SK-N-SH treated with all-trans-retinoic acid at 6 μM for 48 hours (cell line): ENCODE measurements around the gene TRIM66.

Experiments used
- ATAC-seq: fragments of 200-7000 bp; cut with Tn5 transposase; 3 replicates; pipeline ENCODE4 v1.9.1; 2020; ENCODE audit warnings: mild to moderate bottlenecking, moderate library complexity
- ARNTL ChIP-seq: fragments of 450-650 bp; formaldehyde crosslinking; IDR thresholded peaks from 2 replicates; pipeline ENCODE4 v1.5.0; 2020; ENCODE audit warnings: low read depth, mild to moderate bottlenecking, moderate library complexity, borderline replicate concordance
- BACH2 ChIP-seq: fragments of 250-450 bp; sonication (Bioruptor Pico); IDR thresholded peaks from 2 replicates; pipeline ENCODE4 v1.9.0; 2021; ENCODE audit warnings: mild to moderate bottlenecking, borderline replicate concordance
- CSDC2 ChIP-seq: fragments of 250-450 bp; sonication (Bioruptor Pico); IDR thresholded peaks from 2 replicates; pipeline ENCODE4 v1.5.0; 2020; ENCODE audit warnings: mild to moderate bottlenecking, moderate library complexity
- ESRRG ChIP-seq: fragments of 250-450 bp; sonication (Bioruptor Pico); IDR thresholded peaks from 2 replicates; pipeline ENCODE4 v1.6.1; 2021; ENCODE audit warnings: mild to moderate bottlenecking
- GLIS3 ChIP-seq: fragments of 250-450 bp; sonication (Bioruptor Pico); IDR thresholded peaks from 2 replicates; pipeline ENCODE4 v1.5.0; 2020; ENCODE audit warnings: mild to moderate bottlenecking, moderate library complexity
- ISL1 ChIP-seq: fragments of 250-450 bp; sonication (Bioruptor Pico); IDR thresholded peaks from 2 replicates; pipeline ENCODE4 v2.1.2; 2022; ENCODE audit warnings: mild to moderate bottlenecking, moderate library complexity
- OSR1 ChIP-seq: fragments of 250-450 bp; sonication (Bioruptor Pico); IDR thresholded peaks from 2 replicates; pipeline ENCODE4 v1.8.0; 2022; ENCODE audit warnings: moderate library complexity, mild to moderate bottlenecking, inconsistent platforms
- RARB ChIP-seq: fragments of 250-450 bp; sonication (Bioruptor Pico); IDR thresholded peaks from 2 replicates; pipeline ENCODE4 v1.8.0; 2021; ENCODE audit warnings: mild to moderate bottlenecking, moderate library complexity
- SNAI2 ChIP-seq: fragments of 250-450 bp; sonication (Bioruptor Pico); IDR thresholded peaks from 2 replicates; pipeline ENCODE4 v1.5.0; 2020; ENCODE audit warnings: mild to moderate bottlenecking, moderate library complexity
- TCF4 ChIP-seq: fragments of 250-450 bp; sonication (Bioruptor Pico); IDR thresholded peaks from 2 replicates; pipeline ENCODE4 v1.8.0; 2021; ENCODE audit warnings: mild to moderate bottlenecking, moderate library complexity, borderline replicate concordance
- TOX ChIP-seq: fragments of 250-450 bp; sonication (Bioruptor Pico); IDR thresholded peaks from 2 replicates; pipeline ENCODE4 v1.8.0; 2021; ENCODE audit warnings: mild to moderate bottlenecking, moderate library complexity, borderline replicate concordance
- ZC3H10 ChIP-seq: fragments of 250-450 bp; sonication (Bioruptor Pico); IDR thresholded peaks from 2 replicates; pipeline ENCODE4 v1.5.1; 2021; ENCODE audit warnings: mild to moderate bottlenecking, moderate library complexity
- ZFP3 ChIP-seq: fragments of 250-450 bp; sonication (Bioruptor Pico); IDR thresholded peaks from 2 replicates; pipeline ENCODE4 v1.5.0; 2020; ENCODE audit warnings: mild to moderate bottlenecking, moderate library complexity
- ZNF565 ChIP-seq: fragments of 450-650 bp; formaldehyde crosslinking; conservative IDR thresholded peaks from 2 replicates; pipeline ENCODE4 v1.5.0; 2020; ENCODE audit warnings: low read depth, mild to moderate bottlenecking, moderate library complexity
- ZNF70 ChIP-seq: fragments of 450-650 bp; formaldehyde crosslinking; IDR thresholded peaks from 2 replicates; pipeline ENCODE4 v1.5.0; 2020; ENCODE audit warnings: mild to moderate bottlenecking, moderate library complexity
- ZNF8 ChIP-seq: fragments of 450-650 bp; formaldehyde crosslinking; IDR thresholded peaks from 2 replicates; pipeline ENCODE4 v1.5.0; 2020; ENCODE audit warnings: mild to moderate bottlenecking, moderate library complexity
- TF ChIP-seq, protein P1 (sequence below): fragments of 250-450 bp; sonication (Bioruptor Pico); IDR thresholded peaks from 2 replicates; pipeline ENCODE4 v1.8.0; 2020; ENCODE audit warnings: mild to moderate bottlenecking, moderate library complexity, borderline replicate concordance
- TF ChIP-seq, protein P2 (sequence below): fragments of 250-450 bp; sonication (Bioruptor Pico); IDR thresholded peaks from 2 replicates; pipeline ENCODE4 v1.5.0; 2020; ENCODE audit warnings: mild to moderate bottlenecking, moderate library complexity
- TF ChIP-seq, protein P3 (sequence below): fragments of 250-450 bp; sonication (Bioruptor Pico); IDR thresholded peaks from 2 replicates; pipeline ENCODE4 v1.5.1; 2020; ENCODE audit warnings: low read depth, mild to moderate bottlenecking, moderate library complexity
- TF ChIP-seq, protein P4 (sequence below): fragments of 250-450 bp; sonication (Bioruptor Pico); IDR thresholded peaks from 2 replicates; pipeline ENCODE4 v1.8.0; 2021; ENCODE audit warnings: low read depth, mild to moderate bottlenecking, moderate library complexity, borderline replicate concordance
- TF ChIP-seq, protein P5 (sequence below): fragments of 250-450 bp; sonication (Bioruptor Pico); IDR thresholded peaks from 2 replicates; pipeline ENCODE4 v1.5.1; 2021; ENCODE audit warnings: mild to moderate bottlenecking, moderate library complexity

The TRIM66 gene

DNA sequence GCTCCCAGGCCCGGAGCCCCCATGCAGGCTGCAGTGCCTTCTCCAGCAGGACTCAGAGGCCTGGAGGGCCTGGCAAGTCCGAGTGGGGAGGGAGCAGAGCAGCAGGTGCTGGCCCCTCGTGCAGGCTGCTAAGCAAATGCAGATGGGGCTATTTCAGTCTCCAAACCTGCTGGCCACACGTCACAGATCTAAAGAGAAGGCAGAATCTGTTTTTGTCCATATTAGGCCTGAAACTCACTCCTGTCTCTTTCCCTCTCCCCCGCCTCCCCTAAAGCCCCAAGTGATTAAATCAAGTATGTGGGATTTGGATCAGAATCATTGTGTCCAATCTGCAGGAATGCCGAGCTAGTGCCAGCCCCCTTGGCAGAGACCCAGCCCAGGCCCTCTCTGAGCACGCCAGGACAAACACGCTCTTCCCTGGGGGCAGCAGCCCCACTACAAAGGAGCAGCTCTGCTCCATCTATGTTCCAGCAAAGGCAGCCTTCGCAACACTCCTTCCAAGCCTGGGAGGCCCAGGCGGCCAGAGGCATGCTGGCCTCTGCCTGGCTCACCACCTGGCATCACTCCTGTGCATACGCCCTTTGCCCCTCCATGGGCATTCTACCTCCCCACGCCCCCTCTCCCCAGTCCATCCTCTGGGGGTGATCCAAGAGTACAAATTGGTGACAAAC, 26.7 kb upstream of the TRIM66 start:
- peak; percentile 91 for ATAC-seq
- no peak for TF ChIP-seq ZNF565 (CRISPR knock-in tag)
- TF ChIP-seq, protein P1, sequence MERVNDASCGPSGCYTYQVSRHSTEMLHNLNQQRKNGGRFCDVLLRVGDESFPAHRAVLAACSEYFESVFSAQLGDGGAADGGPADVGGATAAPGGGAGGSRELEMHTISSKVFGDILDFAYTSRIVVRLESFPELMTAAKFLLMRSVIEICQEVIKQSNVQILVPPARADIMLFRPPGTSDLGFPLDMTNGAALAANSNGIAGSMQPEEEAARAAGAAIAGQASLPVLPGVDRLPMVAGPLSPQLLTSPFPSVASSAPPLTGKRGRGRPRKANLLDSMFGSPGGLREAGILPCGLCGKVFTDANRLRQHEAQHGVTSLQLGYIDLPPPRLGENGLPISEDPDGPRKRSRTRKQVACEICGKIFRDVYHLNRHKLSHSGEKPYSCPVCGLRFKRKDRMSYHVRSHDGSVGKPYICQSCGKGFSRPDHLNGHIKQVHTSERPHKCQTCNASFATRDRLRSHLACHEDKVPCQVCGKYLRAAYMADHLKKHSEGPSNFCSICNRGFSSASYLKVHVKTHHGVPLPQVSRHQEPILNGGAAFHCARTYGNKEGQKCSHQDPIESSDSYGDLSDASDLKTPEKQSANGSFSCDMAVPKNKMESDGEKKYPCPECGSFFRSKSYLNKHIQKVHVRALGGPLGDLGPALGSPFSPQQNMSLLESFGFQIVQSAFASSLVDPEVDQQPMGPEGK (CRISPR knock-in tag) = no peak
- no peak for TF ChIP-seq RARB
- TF ChIP-seq ISL1 = peak; percentile 26; the same call in 1 of the 2 replicates
- 0 out of 2 replicates have a peak, but pooled peaks have one; percentile 10 for TF ChIP-seq CSDC2 (CRISPR knock-in tag)
- TF ChIP-seq, protein P2, sequence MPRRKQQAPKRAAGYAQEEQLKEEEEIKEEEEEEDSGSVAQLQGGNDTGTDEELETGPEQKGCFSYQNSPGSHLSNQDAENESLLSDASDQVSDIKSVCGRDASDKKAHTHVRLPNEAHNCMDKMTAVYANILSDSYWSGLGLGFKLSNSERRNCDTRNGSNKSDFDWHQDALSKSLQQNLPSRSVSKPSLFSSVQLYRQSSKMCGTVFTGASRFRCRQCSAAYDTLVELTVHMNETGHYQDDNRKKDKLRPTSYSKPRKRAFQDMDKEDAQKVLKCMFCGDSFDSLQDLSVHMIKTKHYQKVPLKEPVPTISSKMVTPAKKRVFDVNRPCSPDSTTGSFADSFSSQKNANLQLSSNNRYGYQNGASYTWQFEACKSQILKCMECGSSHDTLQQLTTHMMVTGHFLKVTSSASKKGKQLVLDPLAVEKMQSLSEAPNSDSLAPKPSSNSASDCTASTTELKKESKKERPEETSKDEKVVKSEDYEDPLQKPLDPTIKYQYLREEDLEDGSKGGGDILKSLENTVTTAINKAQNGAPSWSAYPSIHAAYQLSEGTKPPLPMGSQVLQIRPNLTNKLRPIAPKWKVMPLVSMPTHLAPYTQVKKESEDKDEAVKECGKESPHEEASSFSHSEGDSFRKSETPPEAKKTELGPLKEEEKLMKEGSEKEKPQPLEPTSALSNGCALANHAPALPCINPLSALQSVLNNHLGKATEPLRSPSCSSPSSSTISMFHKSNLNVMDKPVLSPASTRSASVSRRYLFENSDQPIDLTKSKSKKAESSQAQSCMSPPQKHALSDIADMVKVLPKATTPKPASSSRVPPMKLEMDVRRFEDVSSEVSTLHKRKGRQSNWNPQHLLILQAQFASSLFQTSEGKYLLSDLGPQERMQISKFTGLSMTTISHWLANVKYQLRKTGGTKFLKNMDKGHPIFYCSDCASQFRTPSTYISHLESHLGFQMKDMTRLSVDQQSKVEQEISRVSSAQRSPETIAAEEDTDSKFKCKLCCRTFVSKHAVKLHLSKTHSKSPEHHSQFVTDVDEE (CRISPR knock-in tag) = peak; percentile 40; the same call in 1 of the 2 replicates
- TF ChIP-seq OSR1 (CRISPR knock-in tag) = no peak
- TF ChIP-seq SNAI2 (CRISPR knock-in tag) = peak; percentile 89; the same call in 1 of the 2 replicates
- peak; percentile 67; the same call in 1 of the 2 replicates for TF ChIP-seq TCF4 (CRISPR knock-in tag)

DNA sequence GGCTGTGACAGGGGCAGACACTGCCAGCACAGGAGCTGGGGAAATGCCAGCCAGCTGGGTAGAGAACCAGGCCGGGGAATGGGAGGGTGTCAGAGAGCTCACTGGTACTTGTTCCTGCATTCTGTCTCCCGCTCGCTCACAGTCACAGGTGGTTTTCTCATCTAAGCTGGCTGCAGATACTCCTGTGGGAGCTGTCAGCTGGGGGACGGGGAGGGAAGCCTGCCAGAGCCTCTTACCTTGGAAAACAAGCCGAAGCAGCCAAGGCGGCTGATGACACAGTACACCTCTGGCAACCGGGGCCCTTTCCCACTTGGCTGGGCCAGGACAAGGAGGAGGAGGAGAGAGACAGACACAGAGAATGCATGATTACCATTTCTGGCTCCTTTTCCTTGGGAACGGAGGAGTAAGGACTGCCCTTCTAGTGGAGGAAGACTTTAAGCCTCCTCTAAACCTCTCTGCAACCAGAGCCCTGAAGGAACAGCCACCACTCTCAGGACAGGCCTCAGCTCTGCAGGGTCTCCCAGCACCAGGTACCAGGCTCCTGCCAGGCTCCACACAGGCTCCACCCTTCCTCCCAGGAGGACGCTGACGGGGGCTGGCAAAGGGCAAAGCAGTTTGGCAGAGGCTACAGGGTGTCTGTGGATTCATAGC, 25.2 kb upstream of the TRIM66 start:
- no peak for TF ChIP-seq ISL1
- ATAC-seq = no peak

DNA sequence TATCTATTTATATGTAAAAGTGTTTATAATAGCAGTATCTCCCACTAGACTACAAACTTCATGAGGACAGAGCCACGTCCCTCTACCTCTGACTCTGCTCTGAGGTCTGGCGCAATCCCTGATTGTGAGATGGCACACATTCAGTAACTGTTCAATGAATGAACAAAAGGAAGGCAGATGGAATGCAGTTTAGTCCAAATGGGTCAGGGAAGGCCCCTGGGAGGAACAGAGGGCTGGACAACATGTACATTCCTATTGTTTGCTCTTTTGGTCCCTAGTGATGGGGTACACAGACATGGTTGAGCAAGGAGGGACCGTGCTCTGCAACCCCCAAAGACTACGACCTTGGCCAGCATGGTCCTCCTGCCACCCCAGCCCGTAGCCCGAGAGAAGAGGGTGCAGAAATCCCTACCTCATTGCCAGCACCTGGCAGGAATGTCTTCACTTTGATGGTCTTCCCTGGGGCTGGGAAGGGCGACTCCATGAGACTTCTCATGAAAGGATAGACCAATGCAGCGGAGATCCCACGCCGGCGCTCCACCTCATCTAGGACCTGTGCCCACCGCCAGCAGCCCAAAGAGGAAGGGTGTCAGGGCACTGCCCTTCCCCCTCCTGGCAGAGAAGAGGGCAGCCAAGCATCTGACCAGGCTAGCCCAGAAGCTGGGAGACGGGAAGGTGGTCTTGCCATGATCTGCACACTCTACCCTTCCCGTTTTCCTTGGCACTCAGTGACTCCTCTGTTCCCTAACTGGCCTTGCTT, 24.4 kb upstream of the TRIM66 start:
- no peak for ATAC-seq
- TF ChIP-seq, protein P2 (CRISPR knock-in tag) = no peak
- TF ChIP-seq CSDC2 (CRISPR knock-in tag) (no peak), ZC3H10 (no peak), ZNF70 (CRISPR knock-in tag) (no peak), ZNF565 (CRISPR knock-in tag) (no peak), TCF4 (CRISPR knock-in tag) (no peak), ZFP3 (CRISPR knock-in tag) (no peak), BACH2 (CRISPR knock-in tag) (no peak), ISL1 (no peak), ZNF8 (no peak), TOX (no peak), ARNTL (CRISPR knock-in tag) (no peak), OSR1 (CRISPR knock-in tag) (no peak), ESRRG (CRISPR knock-in tag) (no peak), GLIS3 (CRISPR knock-in tag) (no peak)
- TF ChIP-seq, protein P3, sequence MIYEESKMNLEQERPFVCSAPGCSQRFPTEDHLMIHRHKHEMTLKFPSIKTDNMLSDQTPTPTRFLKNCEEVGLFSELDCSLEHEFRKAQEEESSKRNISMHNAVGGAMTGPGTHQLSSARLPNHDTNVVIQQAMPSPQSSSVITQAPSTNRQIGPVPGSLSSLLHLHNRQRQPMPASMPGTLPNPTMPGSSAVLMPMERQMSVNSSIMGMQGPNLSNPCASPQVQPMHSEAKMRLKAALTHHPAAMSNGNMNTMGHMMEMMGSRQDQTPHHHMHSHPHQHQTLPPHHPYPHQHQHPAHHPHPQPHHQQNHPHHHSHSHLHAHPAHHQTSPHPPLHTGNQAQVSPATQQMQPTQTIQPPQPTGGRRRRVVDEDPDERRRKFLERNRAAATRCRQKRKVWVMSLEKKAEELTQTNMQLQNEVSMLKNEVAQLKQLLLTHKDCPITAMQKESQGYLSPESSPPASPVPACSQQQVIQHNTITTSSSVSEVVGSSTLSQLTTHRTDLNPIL (CRISPR knock-in tag) = no peak
- TF ChIP-seq, protein P4, sequence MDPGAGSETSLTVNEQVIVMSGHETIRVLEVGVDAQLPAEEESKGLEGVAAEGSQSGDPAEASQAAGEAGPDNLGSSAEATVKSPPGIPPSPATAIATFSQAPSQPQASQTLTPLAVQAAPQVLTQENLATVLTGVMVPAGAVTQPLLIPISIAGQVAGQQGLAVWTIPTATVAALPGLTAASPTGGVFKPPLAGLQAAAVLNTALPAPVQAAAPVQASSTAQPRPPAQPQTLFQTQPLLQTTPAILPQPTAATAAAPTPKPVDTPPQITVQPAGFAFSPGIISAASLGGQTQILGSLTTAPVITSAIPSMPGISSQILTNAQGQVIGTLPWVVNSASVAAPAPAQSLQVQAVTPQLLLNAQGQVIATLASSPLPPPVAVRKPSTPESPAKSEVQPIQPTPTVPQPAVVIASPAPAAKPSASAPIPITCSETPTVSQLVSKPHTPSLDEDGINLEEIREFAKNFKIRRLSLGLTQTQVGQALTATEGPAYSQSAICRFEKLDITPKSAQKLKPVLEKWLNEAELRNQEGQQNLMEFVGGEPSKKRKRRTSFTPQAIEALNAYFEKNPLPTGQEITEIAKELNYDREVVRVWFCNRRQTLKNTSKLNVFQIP (CRISPR knock-in tag) = no peak
- TF ChIP-seq, protein P5, sequence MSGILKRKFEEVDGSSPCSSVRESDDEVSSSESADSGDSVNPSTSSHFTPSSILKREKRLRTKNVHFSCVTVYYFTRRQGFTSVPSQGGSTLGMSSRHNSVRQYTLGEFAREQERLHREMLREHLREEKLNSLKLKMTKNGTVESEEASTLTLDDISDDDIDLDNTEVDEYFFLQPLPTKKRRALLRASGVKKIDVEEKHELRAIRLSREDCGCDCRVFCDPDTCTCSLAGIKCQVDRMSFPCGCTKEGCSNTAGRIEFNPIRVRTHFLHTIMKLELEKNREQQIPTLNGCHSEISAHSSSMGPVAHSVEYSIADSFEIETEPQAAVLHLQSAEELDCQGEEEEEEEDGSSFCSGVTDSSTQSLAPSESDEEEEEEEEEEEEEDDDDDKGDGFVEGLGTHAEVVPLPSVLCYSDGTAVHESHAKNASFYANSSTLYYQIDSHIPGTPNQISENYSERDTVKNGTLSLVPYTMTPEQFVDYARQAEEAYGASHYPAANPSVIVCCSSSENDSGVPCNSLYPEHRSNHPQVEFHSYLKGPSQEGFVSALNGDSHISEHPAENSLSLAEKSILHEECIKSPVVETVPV (CRISPR knock-in tag) = no peak
